HG03378 (cell line): Measurements from ENCODE around the gene PACRG.

Experiments
- ATAC-seq: cut with Tn5 transposase; IDR thresholded peaks from one replicate; pipeline ENCODE4 v1.9.1; 2021; ENCODE audit warnings: mild to moderate bottlenecking, moderate library complexity; ENCODE audit not compliant: unreplicated experiment

PACRG gene

DNA sequence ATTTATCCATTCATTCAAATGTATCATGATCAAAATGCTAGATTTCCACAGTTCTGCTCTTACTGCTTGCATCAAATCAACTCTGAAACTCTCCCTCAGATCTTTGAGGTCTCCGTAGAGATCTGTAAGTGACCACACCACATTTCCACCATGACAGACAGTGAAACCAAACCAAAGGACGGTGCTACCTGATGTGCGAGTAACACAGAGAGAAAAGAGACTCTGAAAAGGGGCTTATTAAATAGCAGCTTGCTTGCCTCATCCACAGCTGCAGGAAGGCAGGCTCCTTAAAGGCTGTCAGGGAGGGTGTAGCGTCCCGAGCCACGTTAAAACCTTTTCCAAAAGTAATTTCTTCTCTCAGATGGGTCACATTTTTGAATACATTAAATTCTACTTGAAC, 335.8 kb downstream of the PACRG start:
- no peak for ATAC-seq

DNA sequence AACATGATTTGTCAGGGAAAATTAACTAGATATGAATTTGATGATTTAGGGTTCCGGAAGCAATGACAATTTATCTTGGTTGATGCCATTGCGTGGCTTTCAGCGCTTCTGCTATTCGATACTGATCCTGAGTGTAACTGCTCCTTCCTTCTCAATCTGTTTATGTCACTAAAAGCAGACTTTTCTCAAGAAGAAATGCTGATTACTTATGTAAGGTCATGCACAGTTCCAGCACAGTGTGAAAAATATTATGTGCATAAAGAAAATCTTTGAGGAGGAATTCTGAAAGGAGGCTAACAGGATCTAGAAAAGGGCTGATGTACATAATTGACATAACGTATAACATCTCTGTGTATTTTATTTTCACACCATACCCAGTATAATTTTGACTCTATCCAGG, 336.6 kb downstream of the PACRG start:
- no peak for ATAC-seq

DNA sequence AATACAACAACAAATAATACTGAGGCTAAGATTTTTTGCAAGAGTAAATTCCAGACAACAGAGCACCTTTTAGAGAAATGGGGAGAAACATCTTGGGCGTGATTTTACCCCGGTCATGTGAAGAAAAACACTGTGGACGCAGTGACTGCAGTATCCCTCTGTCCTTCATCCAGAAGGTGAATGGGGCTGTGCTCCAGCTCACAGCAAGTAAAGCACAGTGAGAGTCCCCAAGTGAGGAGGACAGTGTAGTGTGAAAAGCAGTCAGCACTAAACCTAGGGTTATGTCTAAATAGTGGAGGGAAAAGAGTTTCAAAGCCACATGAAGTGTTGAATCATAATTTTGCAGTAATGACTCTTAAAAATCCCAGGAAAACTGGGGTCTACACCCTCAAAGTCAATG, 338.4 kb downstream of the PACRG start:
- no peak for ATAC-seq

DNA sequence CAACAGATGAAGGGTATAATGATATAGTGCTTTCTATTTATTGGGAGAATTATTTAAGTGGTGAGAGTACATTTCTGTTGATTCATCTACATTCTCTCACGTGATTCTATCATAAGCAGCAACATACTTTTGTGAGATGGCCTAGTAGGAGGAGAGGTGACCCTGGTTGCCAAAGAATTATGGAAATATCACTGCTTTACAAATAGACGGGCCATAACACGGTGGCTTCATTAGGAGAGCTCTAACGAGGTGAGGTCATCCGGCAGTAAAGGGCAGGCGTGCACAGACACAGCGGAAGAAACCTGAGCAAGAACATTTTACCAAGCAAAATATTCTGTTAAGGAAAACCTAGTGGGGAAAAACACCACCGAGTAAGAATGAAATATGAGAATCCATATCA, 349.4 kb downstream of the PACRG start:
- ATAC-seq, result no peak

DNA sequence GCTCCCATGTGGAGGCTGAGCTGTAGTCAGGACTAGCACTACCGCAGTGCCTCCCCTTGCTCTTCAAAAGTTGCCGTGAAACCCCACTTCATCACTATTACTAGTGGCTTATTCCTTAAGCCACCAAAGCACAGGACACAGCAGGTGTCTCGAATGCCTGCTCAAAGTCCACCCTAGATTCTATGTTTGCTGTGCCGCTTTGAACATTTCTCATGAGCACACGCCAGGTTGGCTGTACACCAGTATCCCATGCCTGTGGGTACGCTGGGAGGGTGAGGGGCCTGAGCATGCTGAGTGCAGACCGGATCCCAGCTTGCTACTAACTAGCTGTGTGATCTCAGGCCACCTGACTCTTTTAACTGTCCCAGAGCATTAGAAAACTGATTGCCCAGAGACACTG, 350.9 kb downstream of the PACRG start:
- no peak for ATAC-seq

DNA sequence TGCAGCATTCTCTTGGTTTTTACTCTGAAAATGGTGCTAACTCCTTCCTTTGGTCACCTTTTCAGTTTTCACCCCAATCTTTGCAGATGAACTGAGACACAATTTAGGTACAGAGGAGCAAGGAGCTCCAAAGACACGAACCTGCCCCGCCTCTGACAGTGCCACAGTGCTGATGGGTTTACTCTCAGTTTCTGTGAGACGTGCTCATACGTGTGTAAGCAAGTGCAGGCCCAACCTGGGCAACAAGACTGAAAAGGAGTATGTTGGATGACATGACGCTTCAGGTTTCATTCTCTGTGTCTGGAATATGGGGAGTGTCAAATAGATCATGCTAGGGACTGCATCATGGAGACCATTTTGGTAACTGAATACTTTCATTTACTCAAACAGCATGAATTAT, 352.5 kb downstream of the PACRG start:
- no peak for ATAC-seq

DNA sequence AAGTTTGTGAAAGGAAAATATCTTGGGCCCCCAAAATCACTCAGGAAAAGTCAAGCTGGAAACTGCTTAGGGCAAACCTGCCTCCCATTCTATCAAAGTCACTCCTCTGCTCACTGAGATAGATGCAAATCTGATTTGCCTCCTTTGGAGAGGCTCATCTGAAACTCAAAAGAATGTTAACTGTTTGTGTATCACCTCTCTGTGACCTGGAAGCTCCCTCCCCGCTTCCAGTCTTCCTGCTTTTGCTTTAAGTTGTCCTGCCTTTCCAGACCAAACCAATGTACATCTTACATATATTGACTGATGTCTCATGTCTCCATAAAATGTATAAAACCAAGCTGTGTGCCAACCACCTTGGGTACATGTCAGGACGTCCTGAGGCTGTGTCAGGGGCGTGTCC, 355.4 kb downstream of the PACRG start:
- no peak for ATAC-seq

DNA sequence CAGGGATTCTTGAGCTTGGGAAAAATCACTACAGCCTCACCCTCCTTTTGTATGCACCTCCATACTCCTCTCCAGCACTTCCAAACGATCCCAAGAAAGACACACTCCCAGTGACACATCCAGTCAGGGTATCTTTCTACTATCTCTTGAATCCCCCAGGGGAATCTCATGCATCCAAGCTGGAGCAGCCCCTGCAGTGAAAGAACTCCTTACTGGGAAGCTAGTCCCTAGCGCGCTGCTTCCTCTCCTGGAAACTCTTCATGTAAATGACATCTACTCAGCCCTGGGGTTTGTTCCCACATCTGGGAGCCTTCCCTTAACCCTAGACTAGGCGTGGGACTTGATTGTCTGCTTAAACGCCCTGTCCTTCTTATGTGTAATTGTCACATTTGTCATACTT, 357.7 kb downstream of the PACRG start:
- no peak for ATAC-seq

DNA sequence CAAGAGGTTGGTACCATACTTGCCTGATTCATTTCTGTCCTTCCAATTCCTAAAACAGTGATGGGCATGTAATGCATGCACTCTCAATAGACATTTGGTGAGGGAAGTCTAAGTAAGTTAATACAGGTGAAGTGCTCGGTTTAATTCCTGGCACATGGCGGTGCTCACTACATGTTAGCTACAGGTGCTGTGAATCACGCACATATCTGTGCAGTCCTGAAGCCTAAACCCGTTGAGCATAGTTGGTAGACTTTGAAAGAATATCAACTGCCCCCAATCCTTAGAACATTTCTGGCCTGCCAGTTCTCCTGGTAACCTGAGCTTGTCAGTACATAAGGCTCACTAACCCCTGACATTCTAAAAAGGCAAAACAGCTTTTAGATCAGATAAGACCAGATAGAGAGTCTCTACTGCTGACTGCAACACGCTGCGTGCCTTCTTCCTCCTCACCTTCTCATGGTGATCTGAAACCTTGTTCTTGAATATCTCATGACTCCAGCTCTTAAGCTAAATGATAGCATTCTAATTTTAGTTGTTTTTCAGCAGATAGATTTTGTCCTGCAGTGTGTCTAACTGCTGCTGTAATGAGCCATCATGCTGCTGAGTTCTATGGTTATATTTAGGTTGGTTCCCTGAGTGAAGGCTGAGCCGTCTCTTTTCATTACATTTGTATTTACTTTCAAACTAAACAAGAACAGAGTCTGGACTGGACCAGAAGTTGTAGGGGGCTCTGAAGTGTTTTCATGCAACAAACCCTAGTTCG, 358.3 kb downstream of the PACRG start:
- no peak for ATAC-seq

DNA sequence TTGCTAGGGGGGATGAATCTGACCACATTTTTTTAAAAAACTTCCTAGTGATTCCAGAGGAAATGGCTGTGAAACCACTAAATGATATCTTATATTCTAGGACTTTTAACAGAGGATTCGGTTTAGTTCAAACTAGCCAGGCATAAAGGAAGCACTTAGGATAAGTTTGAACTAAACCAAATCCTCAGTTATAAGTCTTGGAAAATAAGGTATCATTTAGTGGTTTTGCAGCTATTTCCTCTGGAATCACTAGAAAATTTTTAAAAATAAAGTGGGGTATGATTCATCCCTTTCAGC, 358.8 kb downstream of the PACRG start:
- ATAC-seq, result no peak

DNA sequence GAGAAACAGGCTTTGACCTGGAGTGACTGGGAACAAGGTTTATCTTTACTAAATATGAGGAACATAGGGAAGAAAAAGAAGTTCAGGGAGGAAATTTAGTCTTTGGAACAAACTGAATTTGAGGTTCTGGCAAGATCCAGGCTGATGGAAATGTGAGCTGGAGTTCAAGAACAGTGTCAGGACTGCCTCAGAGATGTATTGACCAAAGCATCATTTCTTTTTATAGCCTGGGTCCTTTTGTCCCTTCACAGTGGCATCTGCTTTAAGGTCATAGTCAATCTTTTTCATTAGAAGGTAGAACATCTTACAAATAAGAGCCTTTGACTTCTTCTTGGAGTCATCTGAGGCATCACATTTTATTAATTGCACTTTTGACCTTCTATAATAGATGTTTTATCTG, 360.2 kb downstream of the PACRG start:
- ATAC-seq, result no peak

DNA sequence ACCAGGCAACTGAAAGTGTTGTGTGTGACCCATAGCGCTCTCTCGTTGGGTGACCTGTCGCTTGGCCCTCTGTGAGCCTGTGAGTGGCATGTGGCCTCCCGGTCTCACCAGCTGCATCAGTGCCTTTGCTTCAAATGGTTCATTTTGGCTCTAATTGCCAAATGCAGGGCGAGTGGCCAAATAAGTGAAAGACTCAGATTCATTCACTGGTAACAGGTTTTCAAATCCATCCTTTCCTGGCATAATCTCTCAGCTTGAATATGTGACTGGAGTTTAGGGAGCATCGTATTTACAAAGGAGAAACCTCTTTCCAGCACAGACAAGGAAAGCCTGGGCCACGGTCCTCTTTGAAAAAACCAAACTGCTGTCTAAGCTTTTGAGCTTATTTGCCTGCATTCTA, 365.1 kb downstream of the PACRG start:
- no peak for ATAC-seq

DNA sequence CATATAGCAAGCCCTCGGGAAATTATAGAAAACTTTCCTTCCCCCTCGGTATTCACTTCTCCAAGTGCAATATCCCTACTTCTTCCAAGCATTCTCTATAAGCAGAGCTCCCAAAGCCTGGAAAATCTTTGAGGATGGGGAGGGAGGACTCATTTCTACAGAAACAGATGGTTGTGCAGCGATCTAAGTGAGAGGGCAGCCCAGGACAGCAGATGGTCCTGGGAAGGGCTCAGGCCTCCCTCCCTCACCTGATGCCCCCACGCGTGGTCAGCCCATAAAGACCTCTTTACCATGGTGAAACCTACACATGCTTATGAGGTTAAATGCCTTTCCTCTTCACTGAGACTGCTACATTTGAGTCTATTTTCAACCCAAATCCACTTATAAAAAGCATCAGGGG, 367.1 kb downstream of the PACRG start:
- no peak for ATAC-seq

DNA sequence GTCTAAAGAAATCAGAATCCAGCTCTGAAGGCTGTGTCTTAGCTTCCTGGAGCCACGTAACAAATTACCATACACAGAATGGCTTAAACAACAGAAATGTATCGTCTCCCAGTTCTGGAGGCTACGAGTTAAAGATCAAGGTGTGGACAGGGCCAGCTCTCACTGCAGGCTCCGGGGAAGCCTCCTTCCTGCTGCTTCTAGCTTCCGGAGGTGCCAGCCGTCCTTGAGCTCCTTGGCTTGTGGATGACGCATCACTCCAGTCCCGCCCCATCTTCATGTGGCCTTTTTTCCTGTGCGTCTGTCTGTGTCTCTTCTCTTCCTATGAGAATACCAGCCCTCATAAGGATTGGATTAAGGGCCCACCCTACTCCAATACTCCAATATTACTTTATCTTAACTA, 367.6 kb downstream of the PACRG start:
- no peak for ATAC-seq

DNA sequence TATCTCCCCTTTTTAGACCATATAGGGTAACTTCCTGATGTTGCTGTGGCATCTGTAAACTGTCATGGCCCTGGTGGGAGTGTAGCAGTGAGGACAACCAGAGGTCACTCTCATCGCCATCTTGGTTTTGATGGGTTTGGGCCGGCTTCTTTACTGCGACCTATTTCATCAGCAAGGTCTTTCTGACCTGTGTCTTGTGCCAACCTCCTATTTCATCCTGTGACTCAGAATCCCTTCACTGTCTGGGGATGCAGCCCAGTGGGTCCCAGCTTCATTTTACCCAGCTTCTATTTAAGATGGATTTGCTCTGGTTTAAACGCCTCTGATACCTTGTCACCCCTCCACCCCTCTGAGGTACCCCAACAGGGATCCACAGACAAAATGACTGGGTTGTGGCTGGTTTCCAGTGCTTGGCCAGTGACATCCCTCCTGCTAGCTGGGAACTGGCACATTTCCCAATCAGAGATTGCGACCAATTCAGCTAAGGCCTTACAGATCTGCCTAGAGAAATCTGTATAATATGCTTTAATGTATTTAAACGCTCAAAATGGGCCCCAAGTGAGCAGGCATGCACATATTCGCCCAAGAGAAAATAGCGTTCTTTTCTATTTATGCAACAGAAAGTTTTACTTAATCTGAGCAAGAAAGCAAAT, 371.2 kb downstream of the PACRG start:
- no peak for ATAC-seq

DNA sequence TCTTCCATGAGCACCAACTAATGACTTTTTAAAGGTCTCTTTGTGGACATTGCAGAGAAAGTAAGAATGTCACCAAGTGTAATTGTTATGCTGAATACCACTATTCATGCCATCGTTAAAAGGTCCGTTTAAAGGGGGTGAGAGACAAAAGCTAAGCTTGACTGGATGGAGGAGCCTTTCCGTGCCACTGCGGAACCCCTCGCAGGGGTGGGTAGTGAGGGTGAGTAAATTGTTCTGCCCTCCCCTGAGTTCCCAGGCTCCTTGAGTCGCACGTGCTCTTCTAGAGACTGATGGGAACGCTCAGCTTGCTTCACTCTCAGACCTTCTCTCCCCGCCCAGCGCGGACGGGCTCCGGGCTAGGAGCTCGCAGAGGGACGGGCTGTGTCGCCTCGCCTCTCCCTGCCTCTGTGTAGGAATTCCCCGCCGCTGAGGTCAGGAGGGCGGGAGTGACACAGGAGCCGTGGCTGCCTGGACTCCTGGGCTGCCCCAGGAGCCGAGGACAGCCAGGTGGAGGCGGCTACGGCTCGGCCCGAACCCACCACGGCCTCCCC, 371.9 kb downstream of the PACRG start:
- no peak for ATAC-seq

DNA sequence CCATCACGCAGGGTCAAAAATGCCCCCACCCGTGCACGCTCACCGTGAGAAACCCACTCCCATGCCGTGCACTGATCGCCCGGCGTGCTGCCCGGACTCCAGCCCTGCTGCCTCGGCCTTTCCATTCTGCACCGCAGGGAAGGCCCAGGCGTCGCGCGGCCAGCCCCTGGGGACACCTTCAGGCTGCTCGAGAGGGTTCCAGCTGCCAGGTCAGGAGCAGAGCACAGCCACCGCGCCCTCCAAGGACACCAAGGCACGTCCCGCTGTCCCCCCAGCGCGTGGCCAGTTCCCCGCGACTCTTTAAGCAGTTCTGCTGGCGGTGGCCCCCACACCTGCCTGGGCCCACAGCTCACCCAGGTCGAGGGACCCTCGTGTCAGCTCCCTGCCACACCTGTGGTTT, 372.5 kb downstream of the PACRG start:
- no peak for ATAC-seq

DNA sequence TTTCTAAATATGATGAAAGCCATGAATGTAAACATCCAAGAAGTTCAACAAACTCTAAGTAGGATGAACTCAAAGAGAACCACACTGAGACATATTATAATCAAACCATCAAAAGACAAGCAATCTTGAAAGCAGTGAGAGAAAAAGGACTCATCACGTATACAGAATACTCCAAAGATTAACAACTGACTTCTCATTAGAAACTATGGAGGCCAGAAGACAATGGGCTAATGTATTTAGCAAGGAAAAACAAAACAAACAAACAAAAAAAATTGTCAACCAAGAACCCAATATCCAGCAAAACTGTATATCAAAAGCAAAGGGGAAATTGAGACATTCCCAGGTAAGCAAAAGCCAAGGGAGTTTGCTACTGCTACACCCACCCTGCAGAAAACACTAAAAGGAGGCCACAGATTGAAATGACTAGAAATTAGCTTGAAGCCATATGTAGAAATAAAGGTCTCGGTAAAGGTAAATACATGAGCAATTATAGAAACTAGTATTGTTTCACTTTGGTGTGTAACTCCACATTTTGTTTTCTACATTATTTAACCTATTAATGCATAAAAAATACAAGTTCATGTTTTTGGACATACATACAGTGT, 385.7 kb downstream of the PACRG start:
- ATAC-seq, result no peak

DNA sequence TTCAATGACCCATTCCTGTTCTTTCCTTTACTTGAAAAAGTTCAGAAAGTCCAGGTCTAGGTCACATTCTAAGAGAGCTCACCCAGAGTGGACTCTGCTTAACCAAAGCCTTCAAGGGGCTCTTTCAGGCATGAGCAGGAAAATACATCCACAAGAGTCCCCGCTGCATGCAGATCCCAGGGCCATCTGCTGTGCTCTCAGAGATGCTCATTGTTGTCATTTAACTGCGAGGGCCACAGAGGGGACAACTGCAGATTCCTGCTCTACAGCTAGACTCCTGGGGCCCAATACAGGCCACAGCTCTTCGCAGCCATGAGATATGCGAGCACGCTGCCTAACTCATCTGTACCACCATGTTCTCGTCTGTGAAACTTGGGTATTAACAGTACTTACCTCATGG, 391.2 kb downstream of the PACRG start:
- ATAC-seq, result no peak

DNA sequence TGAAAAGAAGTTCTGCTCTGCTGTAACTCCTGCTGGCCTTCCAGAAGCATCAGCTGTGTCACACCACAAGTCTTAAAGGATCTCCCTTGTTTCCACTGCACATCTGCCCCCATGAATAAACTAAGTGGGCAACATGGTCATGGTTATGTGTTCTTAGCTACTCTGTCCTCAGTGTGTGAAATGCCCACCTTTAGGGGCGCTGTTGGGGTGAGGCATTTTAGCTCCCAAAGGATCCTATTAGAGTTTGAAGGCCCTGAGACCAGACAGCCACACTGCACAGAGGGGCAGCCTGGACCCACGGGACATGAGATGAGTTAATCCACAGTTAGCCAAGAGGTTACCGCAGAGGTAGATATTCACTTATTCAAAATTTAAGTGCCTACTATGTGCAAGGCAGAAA, 392.4 kb downstream of the PACRG start:
- no peak for ATAC-seq

DNA sequence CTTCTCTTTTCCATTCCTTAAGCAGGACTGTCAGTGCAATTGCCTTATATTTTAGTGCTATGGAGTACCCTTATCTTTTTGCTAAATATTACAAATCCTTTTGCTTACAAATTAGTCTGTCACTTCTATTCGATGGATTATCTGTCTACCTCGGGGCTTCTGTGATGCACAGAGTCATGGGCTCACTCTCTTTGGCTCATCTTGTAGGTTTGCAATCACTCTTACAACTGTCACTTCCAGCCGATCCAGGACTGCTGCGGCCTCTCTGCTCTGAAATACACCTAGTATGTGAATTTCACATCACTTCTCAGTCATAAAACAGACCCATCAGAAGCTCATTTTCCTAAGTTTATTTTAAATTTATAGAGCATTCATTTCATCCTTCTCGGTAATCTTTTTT, 393.5 kb downstream of the PACRG start:
- ATAC-seq, result no peak

DNA sequence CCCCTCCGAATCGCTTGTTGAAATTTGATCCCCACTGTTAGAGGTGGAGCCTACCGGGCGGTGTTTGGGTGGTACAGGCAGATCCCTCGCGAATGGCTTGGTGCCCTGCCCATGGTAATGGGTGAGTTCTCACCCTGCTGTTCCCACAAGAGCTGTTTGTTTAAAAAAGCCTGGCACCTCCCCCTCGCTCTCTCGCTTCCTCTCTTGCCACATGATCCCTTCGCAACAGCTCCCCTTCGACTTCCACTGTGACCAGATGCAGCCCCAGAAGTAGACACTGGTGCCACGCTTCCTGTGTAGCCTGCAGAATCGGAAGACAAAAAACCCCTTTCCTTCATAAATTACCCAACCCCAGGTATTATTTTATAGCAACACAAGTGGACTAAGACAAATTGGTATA, 394.6 kb downstream of the PACRG start:
- ATAC-seq, result no peak
